Measurements from ENCODE around the gene C5orf63.
"Not testable (repeated sequence)": the region's sequence is repeated elsewhere in the genome, so short reads cannot be mapped to it uniquely, and the experiment has no call there.

C5orf63 gene

DNA sequence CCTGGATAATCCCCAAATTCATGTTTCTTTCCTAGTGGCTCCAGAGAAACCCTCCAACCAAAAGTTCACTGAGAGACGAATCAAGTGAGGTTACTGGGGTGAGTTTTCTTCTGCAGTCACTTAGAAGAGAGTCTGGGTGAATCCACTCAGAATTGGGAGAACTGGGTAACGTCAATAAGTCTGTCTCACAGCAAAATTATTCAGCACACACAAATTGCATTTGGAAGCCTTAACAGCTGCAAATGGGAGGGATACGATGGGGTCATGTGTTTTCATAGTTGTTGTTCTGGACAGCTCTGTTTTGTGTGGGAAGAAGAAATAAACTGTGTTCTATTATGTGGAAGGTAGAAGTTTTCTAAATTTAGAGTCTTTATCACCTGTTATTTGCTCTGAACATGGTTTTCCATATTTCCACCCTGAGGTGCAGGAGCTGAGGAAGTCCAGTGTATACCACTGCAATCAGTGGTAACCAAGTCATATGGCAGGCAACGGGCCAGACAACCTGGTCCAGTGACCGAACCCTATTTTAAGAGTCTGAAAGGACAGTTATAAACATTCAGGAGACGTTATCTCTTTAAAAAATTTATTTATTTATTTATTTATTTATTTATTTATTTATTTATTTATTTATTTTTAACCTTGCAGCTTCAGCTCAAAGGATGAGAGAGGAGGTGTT lies 64.9 kb downstream of the C5orf63 start:
- Histone ChIP-seq H3K27ac (ENCODE audit: low read length) (no peak overlapping the region), H3K79me2 (ENCODE audit: low read length) (peaks cover 3% of the 10 kb centered on the region; the same call in 1 of the 2 replicates), H3K4me2 (ENCODE audit: low read length) (no peak overlapping the region), H3K9me3 (ENCODE audit: insufficient read depth, low read length) (no peaks in the 10 kb centered on the region), H3K9ac (ENCODE audit: low read length) (no peak overlapping the region), H4K20me1 (ENCODE audit: insufficient read depth, low read length) (no peaks in the 10 kb centered on the region), H3K4me1 (ENCODE audit: low read length) (peaks cover 31% of the 10 kb centered on the region), H3K4me3 (ENCODE audit: low read length) (no peak overlapping the region), H3K27me3 (ENCODE audit: low read depth, low read length) (no peaks in the 10 kb centered on the region), H3K36me3 (replicated peaks; ENCODE audit: low read depth, low read length) (no peaks in the 10 kb centered on the region), H2AFZ (ENCODE audit: low read depth, low read length) (no peak overlapping the region)
- TF ChIP-seq, protein P1, sequence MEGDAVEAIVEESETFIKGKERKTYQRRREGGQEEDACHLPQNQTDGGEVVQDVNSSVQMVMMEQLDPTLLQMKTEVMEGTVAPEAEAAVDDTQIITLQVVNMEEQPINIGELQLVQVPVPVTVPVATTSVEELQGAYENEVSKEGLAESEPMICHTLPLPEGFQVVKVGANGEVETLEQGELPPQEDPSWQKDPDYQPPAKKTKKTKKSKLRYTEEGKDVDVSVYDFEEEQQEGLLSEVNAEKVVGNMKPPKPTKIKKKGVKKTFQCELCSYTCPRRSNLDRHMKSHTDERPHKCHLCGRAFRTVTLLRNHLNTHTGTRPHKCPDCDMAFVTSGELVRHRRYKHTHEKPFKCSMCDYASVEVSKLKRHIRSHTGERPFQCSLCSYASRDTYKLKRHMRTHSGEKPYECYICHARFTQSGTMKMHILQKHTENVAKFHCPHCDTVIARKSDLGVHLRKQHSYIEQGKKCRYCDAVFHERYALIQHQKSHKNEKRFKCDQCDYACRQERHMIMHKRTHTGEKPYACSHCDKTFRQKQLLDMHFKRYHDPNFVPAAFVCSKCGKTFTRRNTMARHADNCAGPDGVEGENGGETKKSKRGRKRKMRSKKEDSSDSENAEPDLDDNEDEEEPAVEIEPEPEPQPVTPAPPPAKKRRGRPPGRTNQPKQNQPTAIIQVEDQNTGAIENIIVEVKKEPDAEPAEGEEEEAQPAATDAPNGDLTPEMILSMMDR (IDR thresholded peaks at IDR 0.05; ENCODE audit: low read depth, low read length), result no peak

DNA sequence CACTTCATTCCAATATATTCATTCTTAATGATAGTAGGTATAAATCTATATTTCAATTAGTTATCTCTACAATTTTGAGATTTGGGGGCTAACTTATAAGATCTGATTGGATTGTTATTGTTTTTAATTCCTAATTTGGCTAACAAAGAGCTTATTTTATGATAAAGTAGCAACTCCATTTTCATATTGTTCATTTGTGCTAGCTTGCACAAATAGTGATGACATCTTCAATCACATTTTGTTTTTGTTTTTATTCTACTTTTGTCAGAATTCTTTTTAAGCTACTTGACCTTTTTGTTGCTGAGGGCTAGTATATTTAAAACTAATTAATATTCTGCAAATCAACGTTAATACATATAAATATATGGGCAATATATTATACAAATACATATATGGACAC lies 65.8 kb downstream of the C5orf63 start:
- no peaks in the 10 kb centered on the region for H3K79me2 ChIP-seq (ENCODE audit: low read length)
- H2AFZ ChIP-seq (ENCODE audit: low read depth, low read length), result no peak overlapping the region
- no peak for TF ChIP-seq EZH2phosphoT487 (IDR thresholded peaks at IDR 0.05; ENCODE audit: low read depth)
- TF ChIP-seq, protein P1 (IDR thresholded peaks at IDR 0.05; ENCODE audit: low read depth, low read length), result no peak
- no peaks in the 10 kb centered on the region for H3K9me3 ChIP-seq (ENCODE audit: insufficient read depth, low read length)
- H3K27me3 ChIP-seq (ENCODE audit: low read depth, low read length), result no peaks in the 10 kb centered on the region
- H3K27ac ChIP-seq (ENCODE audit: low read length), result no peak overlapping the region
- H3K4me1 ChIP-seq (ENCODE audit: low read length), result peaks cover 21% of the 10 kb centered on the region
- no peaks in the 10 kb centered on the region for H4K20me1 ChIP-seq (ENCODE audit: insufficient read depth, low read length)
- no peak overlapping the region for H3K4me2 ChIP-seq (ENCODE audit: low read length)
- H3K9ac ChIP-seq (ENCODE audit: low read length), result no peak overlapping the region
- H3K4me3 ChIP-seq (ENCODE audit: low read length), result no peak overlapping the region
- H3K36me3 ChIP-seq (replicated peaks; ENCODE audit: low read depth, low read length), result no peaks in the 10 kb centered on the region

DNA sequence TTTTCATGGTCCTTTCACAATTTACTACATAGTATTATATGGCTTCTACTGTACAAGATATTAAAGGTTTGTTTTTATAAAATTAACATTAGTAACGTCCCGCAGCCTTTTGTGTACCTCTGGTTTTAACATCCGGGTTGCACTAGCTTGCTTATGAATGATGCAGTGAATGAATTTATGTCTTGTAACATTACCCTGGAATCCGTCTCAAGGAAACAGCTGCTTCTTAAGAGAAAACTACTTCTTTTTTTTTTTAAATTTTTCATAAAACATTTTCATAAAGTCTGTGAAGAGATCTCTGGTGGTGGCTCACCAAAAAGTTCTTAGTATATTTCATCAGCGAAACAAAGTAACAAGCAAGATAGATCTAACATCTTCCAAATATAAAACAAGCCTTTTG lies 66.6 kb downstream of the C5orf63 start:
- no peaks in the 10 kb centered on the region for H3K27me3 ChIP-seq (ENCODE audit: low read depth, low read length)
- H3K27ac ChIP-seq (ENCODE audit: low read length), result no peak overlapping the region
- H4K20me1 ChIP-seq (ENCODE audit: insufficient read depth, low read length), result no peaks in the 10 kb centered on the region
- no peak overlapping the region for H3K4me2 ChIP-seq (ENCODE audit: low read length)
- TF ChIP-seq, protein P1 (IDR thresholded peaks at IDR 0.05; ENCODE audit: low read depth, low read length), result no peak
- no peak for TF ChIP-seq EZH2phosphoT487 (IDR thresholded peaks at IDR 0.05; ENCODE audit: low read depth)
- H3K4me3 ChIP-seq (ENCODE audit: low read length), result no peak overlapping the region
- no peaks in the 10 kb centered on the region for H3K79me2 ChIP-seq (ENCODE audit: low read length)
- H2AFZ ChIP-seq (ENCODE audit: low read depth, low read length), result no peak overlapping the region
- H3K4me1 ChIP-seq (ENCODE audit: low read length), result peaks cover 14% of the 10 kb centered on the region
- H3K9me3 ChIP-seq (ENCODE audit: insufficient read depth, low read length), result no peaks in the 10 kb centered on the region
- no peak overlapping the region for H3K9ac ChIP-seq (ENCODE audit: low read length)
- H3K36me3 ChIP-seq (replicated peaks; ENCODE audit: low read depth, low read length), result no peaks in the 10 kb centered on the region

DNA sequence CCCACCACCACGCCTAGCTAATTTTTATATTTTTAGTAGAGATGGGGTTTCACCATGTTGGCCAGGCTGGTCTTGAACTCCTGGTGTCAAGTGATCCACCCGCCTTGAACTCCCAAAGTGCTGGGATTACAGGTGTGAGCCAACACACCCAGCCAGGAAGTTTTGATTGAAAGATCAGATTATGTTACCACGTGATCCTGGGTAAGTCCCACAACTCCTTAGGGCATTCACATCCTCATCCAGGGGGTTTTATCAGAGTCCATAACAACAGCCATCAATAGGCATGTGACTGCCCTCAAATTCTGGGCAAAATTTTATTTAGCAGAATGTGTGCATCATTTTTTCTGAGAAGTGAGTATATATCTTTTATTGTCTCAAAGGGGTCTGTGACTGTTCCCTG lies 68.0 kb downstream of the C5orf63 start:
- H3K4me1 ChIP-seq (ENCODE audit: low read length); H3K4me2 ChIP-seq (ENCODE audit: low read length); H3K27me3 ChIP-seq (ENCODE audit: low read depth, low read length); H2AFZ ChIP-seq (ENCODE audit: low read depth, low read length); H3K4me3 ChIP-seq (ENCODE audit: low read length); H3K9me3 ChIP-seq (ENCODE audit: insufficient read depth, low read length); H4K20me1 ChIP-seq (ENCODE audit: insufficient read depth, low read length); H3K79me2 ChIP-seq (ENCODE audit: low read length); H3K27ac ChIP-seq (ENCODE audit: low read length); H3K36me3 ChIP-seq (replicated peaks; ENCODE audit: low read depth, low read length); H3K9ac ChIP-seq (ENCODE audit: low read length): not testable (repeated sequence)

All from OCI-LY3 (cell line).